WTC11 (cell line): ENCODE results near the gene NRSN2. TPM values are rescaled to one million over a fixed set of nuclear protein-coding genes. Genes with fewer than 3 reads are reported as not detected.

Experiments used
- AFF4 ChIP-seq: sonication (generic); formaldehyde crosslinking; IDR thresholded peaks from 2 replicates; pipeline ENCODE4 v1.8.1; 2023; ENCODE audit warnings: mild to moderate bottlenecking, missing genetic modification reagents, borderline replicate concordance
- AR ChIP-seq: fragments of 250-450 bp; sonication (Bioruptor Pico); IDR thresholded peaks from 2 replicates; pipeline ENCODE4 v1.9.0; 2021; ENCODE audit warnings: mild to moderate bottlenecking
- ATF3 ChIP-seq: sonication (generic); formaldehyde crosslinking; conservative IDR thresholded peaks from 2 replicates; pipeline ENCODE4 v1.8.1; 2022; ENCODE audit warnings: mild to moderate bottlenecking, missing genetic modification reagents
- CBFB ChIP-seq: sonication (generic); formaldehyde crosslinking; IDR thresholded peaks from 2 replicates; pipeline ENCODE4 v1.8.1; 2022; ENCODE audit warnings: mild to moderate bottlenecking, low read depth, missing genetic modification reagents
- E2F4 ChIP-seq: sonication (generic); formaldehyde crosslinking; IDR thresholded peaks from 2 replicates; pipeline ENCODE4 v1.8.1; 2022; ENCODE audit warnings: low read depth, mild to moderate bottlenecking, moderate library complexity, missing genetic modification reagents, borderline replicate concordance
- ESRRA ChIP-seq: sonication (generic); formaldehyde crosslinking; IDR thresholded peaks from 2 replicates; pipeline ENCODE4 v1.8.1; 2022; ENCODE audit warnings: mild to moderate bottlenecking, missing genetic modification reagents, borderline replicate concordance
- FOXP4 ChIP-seq: sonication (generic); formaldehyde crosslinking; IDR thresholded peaks from 2 replicates; pipeline ENCODE4 v1.8.0; 2022; ENCODE audit warnings: mild to moderate bottlenecking, missing genetic modification reagents
- GRHL2 ChIP-seq: fragments of 250-450 bp; sonication (Bioruptor Pico); IDR thresholded peaks from 2 replicates; pipeline ENCODE4 v1.8.0; 2022; ENCODE audit warnings: mild to moderate bottlenecking, moderate library complexity; ENCODE audit not compliant: insufficient replicate concordance, severe bottlenecking
- GTF2I ChIP-seq: fragments of 250-450 bp; sonication (Bioruptor Pico); conservative IDR thresholded peaks from 2 replicates; pipeline ENCODE4 v1.4.0; 2021; ENCODE audit warnings: mild to moderate bottlenecking
- MAX ChIP-seq: sonication (generic); formaldehyde crosslinking; IDR thresholded peaks from 2 replicates; pipeline ENCODE4 v1.8.0; 2022; ENCODE audit warnings: mild to moderate bottlenecking, missing genetic modification reagents
- NFATC4 ChIP-seq: fragments of 250-450 bp; sonication (Bioruptor Pico); IDR thresholded peaks from 2 replicates; pipeline ENCODE4 v1.9.0; 2021; ENCODE audit warnings: mild to moderate bottlenecking
- SMAD3 ChIP-seq: sonication (generic); formaldehyde crosslinking; IDR thresholded peaks from 2 replicates; pipeline ENCODE4 v1.8.0; 2022; ENCODE audit warnings: missing genetic modification reagents, mild to moderate bottlenecking, borderline replicate concordance
- SOX15 ChIP-seq: fragments of 250-450 bp; sonication (Bioruptor Pico); IDR thresholded peaks from 2 replicates; pipeline ENCODE4 v1.9.0; 2021; ENCODE audit warnings: mild to moderate bottlenecking
- ZBTB43 ChIP-seq: sonication (generic); formaldehyde crosslinking; IDR thresholded peaks from 2 replicates; pipeline ENCODE4 v1.8.1; 2023; ENCODE audit warnings: mild to moderate bottlenecking, missing genetic modification reagents
- ZNF219 ChIP-seq: sonication (generic); formaldehyde crosslinking; IDR thresholded peaks from 2 replicates; pipeline ENCODE4 v1.8.0; 2023; ENCODE audit warnings: missing genetic modification reagents, mild to moderate bottlenecking, borderline replicate concordance
- ZNF232 ChIP-seq: sonication (generic); formaldehyde crosslinking; IDR thresholded peaks from 2 replicates; pipeline ENCODE4 v1.8.0; 2022; ENCODE audit warnings: mild to moderate bottlenecking, missing genetic modification reagents
- ZNF281 ChIP-seq: sonication (generic); formaldehyde crosslinking; IDR thresholded peaks from 2 replicates; pipeline ENCODE4 v1.8.0; 2023; ENCODE audit warnings: mild to moderate bottlenecking, missing genetic modification reagents
- ZSCAN18 ChIP-seq: fragments of 250-450 bp; sonication (Bioruptor Pico); IDR thresholded peaks from 2 replicates; pipeline ENCODE4 v2.1.2; 2022; ENCODE audit warnings: mild to moderate bottlenecking, moderate library complexity
- total RNA-seq: library from RNA; stranded (reverse); gene quantifications from 3 replicates; pipeline ENCODE4 v1.2.3, GENCODE V29; 2021

The NRSN2 gene
- total RNA-seq, 1 experiment from 2014 or later: 23.0 TPM

GRCh38 chr20:380763-381580 lies 34.1 kb downstream of the NRSN2 start (continued):
- TF ChIP-seq ZNF232 (CRISPR knock-in tag) (no peak), E2F4 (CRISPR knock-in tag) (no peak), MAX (CRISPR knock-in tag) (peak; percentile 86; the same call in 1 of the 2 replicates), ATF3 (peak; percentile 73; the same call in 1 of the 2 replicates), AFF4 (no peak), ZNF281 (CRISPR knock-in tag) (no peak), GRHL2 (CRISPR knock-in tag) (no peak), AR (CRISPR knock-in tag) (no peak), ZNF219 (CRISPR knock-in tag) (peak; percentile 19; the same call in 1 of the 2 replicates), ZSCAN18 (CRISPR knock-in tag) (no peak), FOXP4 (peak; percentile 47; the same call in 1 of the 2 replicates), NFATC4 (CRISPR knock-in tag) (no peak), SOX15 (CRISPR knock-in tag) (no peak), CBFB (no peak), ESRRA (CRISPR knock-in tag) (no peak; the same call in 1 of the 2 replicates), ZBTB43 (CRISPR knock-in tag) (peak; percentile 78), GTF2I (CRISPR knock-in tag) (no peak), SMAD3 (no peak)
